ENCODE measurements around the gene ZNF106. TPM values are rescaled to one million over a fixed set of nuclear protein-coding genes. Genes with fewer than 3 reads are reported as not detected.

The ZNF106 gene
- 61.8 and 72.5 TPM in 2 replicates for total RNA-seq (2012; rRNA removed)

DNA sequence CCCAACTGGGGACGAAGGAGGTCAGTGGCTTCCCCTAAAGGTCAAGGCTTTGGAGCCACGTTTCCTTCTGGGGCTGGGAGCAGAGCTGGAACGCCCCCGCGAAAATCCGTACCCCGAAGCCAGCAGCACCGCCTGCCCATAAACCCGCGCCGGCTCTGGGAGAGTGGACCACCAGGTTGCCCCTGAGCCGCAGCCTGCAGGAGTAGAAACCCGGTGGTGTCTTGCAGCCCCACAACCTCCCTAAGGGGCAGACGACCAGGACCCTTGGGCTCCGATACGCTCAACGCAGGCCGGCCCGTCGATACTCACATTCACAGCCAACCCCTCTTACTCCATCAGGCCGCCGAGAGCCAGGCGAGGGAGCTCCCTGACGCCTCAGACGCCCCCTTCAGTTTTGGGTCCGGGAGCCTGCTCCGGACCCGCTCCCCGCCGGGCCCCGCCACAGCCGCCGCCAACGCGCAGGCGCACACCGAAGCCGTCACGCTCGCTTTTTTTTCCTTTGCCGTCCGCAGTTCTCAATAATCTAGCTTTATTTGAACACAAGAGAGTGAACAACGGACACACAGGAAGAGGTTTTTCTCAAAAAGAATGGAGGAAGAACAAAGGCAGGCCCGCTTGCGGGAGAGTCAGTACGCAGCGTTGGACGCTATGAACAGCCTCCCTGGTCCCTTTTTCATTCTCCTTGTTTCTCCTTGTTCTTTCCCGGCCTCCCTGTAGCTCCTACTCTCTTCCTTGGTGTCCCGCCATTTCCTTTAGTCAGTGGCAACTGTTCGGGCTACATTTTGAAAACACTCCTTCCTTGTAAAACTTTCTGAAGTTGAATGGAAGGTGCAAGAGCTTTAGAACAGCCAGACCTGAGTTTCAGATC, at the start of gene ZNF106:
Gene ZNF106, minus strand, starts transcription at position 471 of the 868 bp plus-strand sequence. CDS start 18,852 bp downstream, outside the sequence.
- Histone ChIP-seq H3K4me2 (ENCODE audit: low read length) (peak within 1 kb of the TSS; percentile 97), H3K4me1 (ENCODE audit: control insufficient read depth, insufficient read depth, low read length) (peaks cover 27% of the 10 kb centered on the region), H3K9me3 (replicated peaks; ENCODE audit: low read length) (no peaks in the 10 kb centered on the region), H3K9ac (ENCODE audit: low read depth, low read length) (peak within 1 kb of the TSS; percentile 95), H3K36me3 (ENCODE audit: insufficient read depth, low read length) (peaks cover 3% of the 10 kb centered on the region), H3K27me3 (ENCODE audit: control insufficient read depth, insufficient read depth, low read length) (no peaks in the 10 kb centered on the region), H3K4me3 (ENCODE audit: low read length) (peak within 1 kb of the TSS; percentile 96)

DNA sequence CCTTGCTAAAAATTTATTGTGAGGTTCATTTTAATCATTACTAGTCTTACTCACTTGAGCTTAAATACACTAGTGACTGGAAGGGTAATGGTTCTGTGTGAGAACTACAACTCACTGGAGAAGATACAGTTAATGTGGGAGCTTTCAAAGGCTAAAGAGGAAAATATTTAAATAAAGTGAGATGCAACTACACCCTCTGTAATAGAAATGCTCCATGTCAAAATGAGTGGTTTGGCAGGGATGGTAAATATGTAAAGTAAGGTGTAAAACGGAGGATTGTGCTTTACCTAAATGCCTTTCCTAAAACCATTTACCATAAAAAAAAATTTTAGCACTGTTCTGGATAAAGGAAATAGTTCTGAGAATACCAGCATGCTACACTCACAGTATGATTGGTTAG, 42.3 kb upstream of the ZNF106 start:
- Histone ChIP-seq H3K36me3 (ENCODE audit: insufficient read depth, low read length) (peaks cover 36% of the 10 kb centered on the region), H3K4me3 (ENCODE audit: low read length) (no peak overlapping the region), H3K4me2 (ENCODE audit: low read length) (no peak overlapping the region), H3K9me3 (replicated peaks; ENCODE audit: low read length) (no peaks in the 10 kb centered on the region), H3K27me3 (ENCODE audit: control insufficient read depth, insufficient read depth, low read length) (no peaks in the 10 kb centered on the region), H3K4me1 (ENCODE audit: control insufficient read depth, insufficient read depth, low read length) (no peaks in the 10 kb centered on the region), H3K9ac (ENCODE audit: low read depth, low read length) (no peak overlapping the region)

DNA sequence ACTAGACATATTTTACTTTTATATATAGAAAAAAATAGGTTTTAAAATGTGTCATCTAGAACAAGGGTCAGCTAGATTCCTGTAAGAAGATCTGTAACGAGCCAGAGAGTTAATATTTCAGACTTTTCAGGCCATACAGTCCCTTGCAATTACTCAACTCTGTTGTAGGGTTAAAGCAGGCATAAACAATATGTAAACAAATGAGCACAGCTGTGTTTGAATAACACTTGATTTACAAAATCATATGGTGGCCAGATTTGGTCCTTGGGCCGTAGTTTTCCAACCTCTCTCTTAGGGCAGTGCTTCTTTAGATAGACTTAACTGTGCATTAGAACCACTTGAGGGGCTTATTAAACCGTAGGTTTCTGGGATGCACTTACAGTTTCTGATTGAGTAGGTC, 38.0 kb upstream of the ZNF106 start:
- H3K9me3 ChIP-seq (replicated peaks; ENCODE audit: low read length) = no peaks in the 10 kb centered on the region
- H3K9ac ChIP-seq (ENCODE audit: low read depth, low read length) = no peak overlapping the region
- H3K36me3 ChIP-seq (ENCODE audit: insufficient read depth, low read length) = peaks cover 42% of the 10 kb centered on the region
- no peaks in the 10 kb centered on the region for H3K4me1 ChIP-seq (ENCODE audit: control insufficient read depth, insufficient read depth, low read length)
- no peaks in the 10 kb centered on the region for H3K27me3 ChIP-seq (ENCODE audit: control insufficient read depth, insufficient read depth, low read length)
- H3K4me2 ChIP-seq (ENCODE audit: low read length) = no peak overlapping the region
- no peak overlapping the region for H3K4me3 ChIP-seq (ENCODE audit: low read length)

DNA sequence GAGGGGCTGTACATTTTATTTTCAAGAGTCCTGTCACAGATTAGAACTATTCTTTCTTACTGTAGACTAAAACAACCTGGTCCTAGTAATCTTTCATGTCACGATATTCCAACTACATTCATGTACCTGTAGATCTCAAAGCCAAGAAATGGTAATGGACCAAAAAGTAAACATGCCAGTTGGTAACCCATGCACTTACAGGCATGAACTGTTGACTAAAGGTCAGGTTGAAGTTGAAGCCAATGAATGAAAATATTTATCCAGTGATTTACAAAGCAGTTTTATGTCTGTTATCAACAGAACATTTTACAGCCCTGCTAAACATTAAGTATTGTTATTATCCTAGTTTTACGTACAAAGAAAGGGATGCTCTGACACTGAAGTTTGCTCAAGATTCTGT, 32.4 kb upstream of the ZNF106 start:
- H3K4me2 ChIP-seq (ENCODE audit: low read length) = no peak overlapping the region
- no peak overlapping the region for H3K4me3 ChIP-seq (ENCODE audit: low read length)
- peaks cover 40% of the 10 kb centered on the region for H3K36me3 ChIP-seq (ENCODE audit: insufficient read depth, low read length)
- H3K4me1 ChIP-seq (ENCODE audit: control insufficient read depth, insufficient read depth, low read length) = no peaks in the 10 kb centered on the region
- H3K9me3 ChIP-seq (replicated peaks; ENCODE audit: low read length) = no peaks in the 10 kb centered on the region
- no peak overlapping the region for H3K9ac ChIP-seq (ENCODE audit: low read depth, low read length)
- no peaks in the 10 kb centered on the region for H3K27me3 ChIP-seq (ENCODE audit: control insufficient read depth, insufficient read depth, low read length)

DNA sequence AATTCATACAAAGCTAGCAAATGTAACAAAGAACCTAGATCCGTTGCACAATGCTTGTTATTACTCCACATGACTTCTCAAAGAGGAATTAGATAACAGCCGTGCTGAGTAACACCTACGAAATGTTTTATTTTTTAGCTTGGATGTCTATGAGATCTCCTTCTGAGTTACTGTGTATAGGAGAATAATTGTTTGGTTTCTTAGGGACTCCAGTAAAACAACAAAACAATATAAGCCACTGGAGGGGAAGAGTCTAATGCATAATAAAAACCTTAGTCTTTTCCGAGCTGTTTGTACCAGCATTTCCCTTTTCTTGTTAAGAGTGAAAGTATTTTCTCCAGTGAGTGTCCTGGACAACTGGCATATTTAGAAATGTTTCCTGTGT, 20.1 kb upstream of the ZNF106 start:
- peaks cover 36% of the 10 kb centered on the region for H3K4me1 ChIP-seq (ENCODE audit: control insufficient read depth, insufficient read depth, low read length)
- no peaks in the 10 kb centered on the region for H3K9me3 ChIP-seq (replicated peaks; ENCODE audit: low read length)
- H3K27me3 ChIP-seq (ENCODE audit: control insufficient read depth, insufficient read depth, low read length) = no peaks in the 10 kb centered on the region
- H3K4me3 ChIP-seq (ENCODE audit: low read length) = no peak overlapping the region
- H3K36me3 ChIP-seq (ENCODE audit: insufficient read depth, low read length) = peaks cover 24% of the 10 kb centered on the region
- peak overlapping the region; percentile 28 for H3K9ac ChIP-seq (ENCODE audit: low read depth, low read length)
- peak overlapping the region; percentile 39 for H3K4me2 ChIP-seq (ENCODE audit: low read length)

DNA sequence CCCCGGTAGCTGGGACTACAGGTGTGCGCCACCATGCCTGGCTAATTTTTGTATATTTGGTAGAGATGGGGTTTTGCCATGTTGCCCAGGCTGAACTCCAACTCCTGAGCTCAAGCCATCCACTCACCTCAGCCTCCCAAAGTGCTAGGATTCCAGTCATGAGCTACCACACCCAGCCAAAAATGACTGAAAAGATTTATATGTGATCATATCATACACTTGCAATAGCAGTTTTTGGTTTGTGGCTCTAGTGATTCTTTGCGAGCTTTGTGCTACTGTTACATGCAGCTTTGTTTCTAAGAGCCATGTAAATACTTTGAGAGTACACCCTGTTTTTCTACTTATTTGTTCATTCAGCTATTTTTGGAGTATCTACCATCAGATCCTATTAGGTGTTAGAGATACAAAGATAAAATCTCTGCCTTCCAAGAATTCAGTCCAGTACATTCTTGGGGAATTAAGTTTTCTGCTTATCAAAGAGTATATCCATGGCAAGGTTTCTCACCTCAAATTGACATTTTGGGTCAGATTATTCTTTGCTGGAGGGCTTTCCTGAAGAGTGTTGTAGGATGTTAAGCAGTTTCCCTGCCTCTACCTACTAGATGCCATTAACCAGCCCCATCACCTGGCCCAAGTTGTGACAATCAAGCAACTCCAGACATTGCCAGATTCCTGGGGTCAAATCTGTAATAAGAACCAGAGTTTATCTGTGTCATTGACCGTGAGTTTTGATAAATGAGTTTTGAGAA, 19.5 kb upstream of the ZNF106 start:
- Histone ChIP-seq H3K4me3 (ENCODE audit: low read length) (no peak overlapping the region), H3K9ac (ENCODE audit: low read depth, low read length) (peak overlapping the region; percentile 18), H3K36me3 (ENCODE audit: insufficient read depth, low read length) (peaks cover 19% of the 10 kb centered on the region), H3K9me3 (replicated peaks; ENCODE audit: low read length) (no peaks in the 10 kb centered on the region), H3K4me2 (ENCODE audit: low read length) (peak overlapping the region; percentile 24), H3K4me1 (ENCODE audit: control insufficient read depth, insufficient read depth, low read length) (peaks cover 37% of the 10 kb centered on the region), H3K27me3 (ENCODE audit: control insufficient read depth, insufficient read depth, low read length) (no peaks in the 10 kb centered on the region)

DNA sequence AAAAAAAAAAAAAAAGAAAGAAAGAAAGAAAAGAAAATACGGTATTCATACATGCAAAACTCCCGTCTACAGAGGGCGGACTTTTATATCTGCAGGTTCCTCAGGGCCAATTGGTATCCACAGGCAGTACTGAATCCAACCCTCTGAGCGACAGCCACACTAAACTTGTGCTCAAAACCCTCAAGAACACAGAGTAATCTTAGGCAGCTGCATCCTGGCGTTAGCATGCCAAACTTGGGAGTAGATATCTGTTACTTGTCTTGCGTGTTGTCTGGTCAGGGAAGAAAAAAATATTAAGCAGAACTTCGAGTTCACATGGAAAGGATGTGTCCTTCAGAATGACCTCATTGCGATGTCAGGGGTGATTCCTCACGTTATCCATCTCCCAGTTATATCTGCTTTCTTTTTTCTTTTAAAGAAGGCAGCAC, 17.3 kb upstream of the ZNF106 start:
- Histone ChIP-seq H3K27me3 (ENCODE audit: control insufficient read depth, insufficient read depth, low read length) (no peaks in the 10 kb centered on the region), H3K4me3 (ENCODE audit: low read length) (no peak overlapping the region), H3K36me3 (ENCODE audit: insufficient read depth, low read length) (peaks cover 2% of the 10 kb centered on the region), H3K4me2 (ENCODE audit: low read length) (no peak overlapping the region), H3K9ac (ENCODE audit: low read depth, low read length) (no peak overlapping the region), H3K9me3 (replicated peaks; ENCODE audit: low read length) (no peaks in the 10 kb centered on the region), H3K4me1 (ENCODE audit: control insufficient read depth, insufficient read depth, low read length) (peaks cover 48% of the 10 kb centered on the region)

DNA sequence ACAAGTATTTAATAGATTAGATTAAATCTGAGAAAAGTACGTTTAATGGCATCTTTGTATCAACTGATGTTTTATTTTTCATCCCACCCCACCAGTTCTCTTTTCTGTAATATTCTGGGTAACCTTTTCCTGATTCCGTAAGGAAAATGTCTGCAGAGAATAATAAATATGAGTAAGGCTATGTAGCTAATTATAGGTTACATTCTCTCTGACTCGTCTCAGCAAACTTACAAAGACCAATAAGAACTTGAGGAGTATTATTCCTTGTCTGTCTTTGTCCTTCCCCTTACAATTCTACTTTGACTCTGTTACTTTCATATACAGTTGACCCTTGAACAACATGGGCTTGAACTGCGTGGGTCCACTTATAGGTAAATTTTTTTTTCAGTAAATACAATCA, 16.6 kb upstream of the ZNF106 start:
- no peaks in the 10 kb centered on the region for H3K27me3 ChIP-seq (ENCODE audit: control insufficient read depth, insufficient read depth, low read length)
- H3K4me3 ChIP-seq (ENCODE audit: low read length) = no peak overlapping the region

DNA sequence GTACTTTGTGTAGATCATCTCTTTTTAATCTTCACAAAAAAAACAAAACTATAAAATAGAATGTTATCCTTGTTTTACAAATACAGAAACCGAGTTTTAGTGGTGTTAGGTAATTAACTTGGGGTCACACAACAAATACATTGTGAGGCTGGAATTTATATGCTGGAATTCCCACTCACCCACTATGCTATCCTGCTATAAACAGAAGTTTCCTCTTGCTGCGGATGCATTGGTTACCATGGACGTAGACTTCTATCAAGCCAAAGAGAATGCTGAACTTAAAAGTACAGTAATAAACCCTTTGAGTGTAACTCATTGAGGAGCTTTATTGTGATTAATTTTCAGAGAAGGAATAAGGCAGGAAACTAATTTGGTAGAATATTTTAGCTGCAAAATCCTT, 13.7 kb upstream of the ZNF106 start:
- Histone ChIP-seq H3K36me3 (ENCODE audit: insufficient read depth, low read length) (peaks cover 3% of the 10 kb centered on the region), H3K9me3 (replicated peaks; ENCODE audit: low read length) (no peaks in the 10 kb centered on the region), H3K4me3 (ENCODE audit: low read length) (no peak overlapping the region), H3K4me1 (ENCODE audit: control insufficient read depth, insufficient read depth, low read length) (peaks cover 43% of the 10 kb centered on the region), H3K9ac (ENCODE audit: low read depth, low read length) (no peak overlapping the region), H3K27me3 (ENCODE audit: control insufficient read depth, insufficient read depth, low read length) (no peaks in the 10 kb centered on the region), H3K4me2 (ENCODE audit: low read length) (peak overlapping the region; percentile 7)

More for the DNA sequence above, 16.6 kb upstream of the ZNF106 start:
- Histone ChIP-seq H3K9ac (ENCODE audit: low read depth, low read length) (no peak overlapping the region), H3K4me1 (ENCODE audit: control insufficient read depth, insufficient read depth, low read length) (peaks cover 48% of the 10 kb centered on the region), H3K4me2 (ENCODE audit: low read length) (no peak overlapping the region), H3K9me3 (replicated peaks; ENCODE audit: low read length) (no peaks in the 10 kb centered on the region), H3K36me3 (ENCODE audit: insufficient read depth, low read length) (no peaks in the 10 kb centered on the region)

DNA sequence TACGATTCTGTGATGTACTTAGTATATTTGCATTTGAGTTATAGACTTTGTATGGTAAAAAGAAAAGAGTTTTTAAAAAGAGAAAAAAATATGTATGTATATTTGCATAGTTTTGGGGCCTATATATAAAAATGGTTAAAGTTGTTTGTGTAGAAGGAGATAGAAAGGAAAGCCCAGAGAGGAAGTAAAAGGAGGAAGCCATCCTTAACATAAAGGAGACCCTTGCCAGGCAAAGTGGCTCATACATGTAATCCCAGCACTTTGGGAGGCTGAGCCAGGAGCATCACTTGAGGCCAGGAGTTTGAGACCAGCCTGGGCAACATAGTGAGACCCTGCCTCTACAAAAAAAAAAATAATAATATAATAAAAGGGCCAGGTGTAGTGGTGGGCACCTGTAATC, 12.9 kb upstream of the ZNF106 start:
- Histone ChIP-seq H3K27me3 (ENCODE audit: control insufficient read depth, insufficient read depth, low read length) (no peaks in the 10 kb centered on the region), H3K4me1 (ENCODE audit: control insufficient read depth, insufficient read depth, low read length) (peaks cover 49% of the 10 kb centered on the region), H3K9ac (ENCODE audit: low read depth, low read length) (no peak overlapping the region), H3K36me3 (ENCODE audit: insufficient read depth, low read length) (peaks cover 3% of the 10 kb centered on the region), H3K9me3 (replicated peaks; ENCODE audit: low read length) (no peaks in the 10 kb centered on the region), H3K4me3 (ENCODE audit: low read length) (no peak overlapping the region), H3K4me2 (ENCODE audit: low read length) (no peak overlapping the region)

DNA sequence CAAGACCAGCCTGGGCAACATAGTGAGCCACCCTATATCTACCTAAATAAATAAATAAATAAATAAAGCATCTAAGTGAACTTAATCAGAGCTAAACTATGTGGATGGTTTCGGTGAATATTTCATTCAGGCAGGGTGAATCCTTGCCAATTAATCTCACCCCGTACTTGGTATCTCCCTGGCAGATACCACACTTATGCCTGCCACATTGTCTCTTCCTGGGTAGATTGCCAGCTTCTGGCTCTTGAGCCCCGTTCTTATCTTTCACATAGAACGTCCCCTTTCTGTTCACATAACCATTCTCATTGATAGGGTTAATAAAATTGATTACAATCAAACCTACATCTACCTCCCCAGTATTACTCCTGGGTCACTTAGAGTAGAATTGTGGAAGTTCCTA, 11.5 kb upstream of the ZNF106 start:
- Histone ChIP-seq H3K4me1 (ENCODE audit: control insufficient read depth, insufficient read depth, low read length) (peaks cover 36% of the 10 kb centered on the region), H3K9me3 (replicated peaks; ENCODE audit: low read length) (no peaks in the 10 kb centered on the region), H3K4me2 (ENCODE audit: low read length) (no peak overlapping the region), H3K4me3 (ENCODE audit: low read length) (no peak overlapping the region), H3K36me3 (ENCODE audit: insufficient read depth, low read length) (peaks cover 3% of the 10 kb centered on the region), H3K27me3 (ENCODE audit: control insufficient read depth, insufficient read depth, low read length) (no peaks in the 10 kb centered on the region), H3K9ac (ENCODE audit: low read depth, low read length) (no peak overlapping the region)
